Chondrocyte (in vitro differentiated cells): ENCODE results near the gene PCDHB2. TPM values are rescaled to one million over a fixed set of nuclear protein-coding genes. Genes with fewer than 3 reads are reported as not detected.
A peak's percentile ranks its signal among the peaks of the same experiment; 100 is the strongest.
"Not testable (repeated sequence)": the region's sequence is repeated elsewhere in the genome, so short reads cannot be mapped to it uniquely, and the experiment has no call there.

Experiments used
- DNase-seq: peaks from one replicate; pipeline ENCODE4 v3.0.0; 2021; ENCODE audit warnings: mixed read lengths, low spot score
- H3K27ac Mint-ChIP-seq: one replicate; pipeline ENCODE4 v1.8.0; 2021; ENCODE audit warnings: mild to moderate bottlenecking, moderate library complexity, mixed read lengths; ENCODE audit not compliant: unreplicated experiment
- H3K27me3 Mint-ChIP-seq: 2 replicates; pipeline ENCODE4 v1.8.0; 2021; ENCODE audit warnings: low read depth, mixed read lengths
- H3K36me3 Mint-ChIP-seq: 2 replicates; pipeline ENCODE4 v1.8.0; 2021; ENCODE audit warnings: low read depth, mixed read lengths
- H3K4me1 Mint-ChIP-seq: 2 replicates; pipeline ENCODE4 v1.8.0; 2021; ENCODE audit warnings: low read depth, mild to moderate bottlenecking, mixed read lengths
- H3K4me3 Mint-ChIP-seq: one replicate; pipeline ENCODE4 v1.8.0; 2021; ENCODE audit warnings: mild to moderate bottlenecking, moderate library complexity, mixed read lengths; ENCODE audit not compliant: unreplicated experiment
- H3K9me3 Mint-ChIP-seq: 2 replicates; pipeline ENCODE4 v1.8.0; 2021; ENCODE audit warnings: low read depth, mixed read lengths
- total RNA-seq: library from RNA; stranded (reverse); gene quantifications from 3 replicates; pipeline ENCODE4 v1.2.1, GENCODE V29; 2021
- TF ChIP-seq, protein P1 (sequence below): fragments of 200-600 bp; sonication (generic); IDR thresholded peaks from 2 replicates; pipeline ENCODE4 v1.5.0; 2021; ENCODE audit warnings: antibody characterized with exemption, mild to moderate bottlenecking, moderate library complexity

Gene PCDHB2
- total RNA-seq, 1 donor from 2014 or later, result 60.5 TPM

GRCh38 chr5:141084487-141084989 is 9.9 kb upstream of the PCDHB2 start:
- peak overlapping the region; percentile 85 for H3K27ac Mint-ChIP-seq
- TF ChIP-seq, protein P1, sequence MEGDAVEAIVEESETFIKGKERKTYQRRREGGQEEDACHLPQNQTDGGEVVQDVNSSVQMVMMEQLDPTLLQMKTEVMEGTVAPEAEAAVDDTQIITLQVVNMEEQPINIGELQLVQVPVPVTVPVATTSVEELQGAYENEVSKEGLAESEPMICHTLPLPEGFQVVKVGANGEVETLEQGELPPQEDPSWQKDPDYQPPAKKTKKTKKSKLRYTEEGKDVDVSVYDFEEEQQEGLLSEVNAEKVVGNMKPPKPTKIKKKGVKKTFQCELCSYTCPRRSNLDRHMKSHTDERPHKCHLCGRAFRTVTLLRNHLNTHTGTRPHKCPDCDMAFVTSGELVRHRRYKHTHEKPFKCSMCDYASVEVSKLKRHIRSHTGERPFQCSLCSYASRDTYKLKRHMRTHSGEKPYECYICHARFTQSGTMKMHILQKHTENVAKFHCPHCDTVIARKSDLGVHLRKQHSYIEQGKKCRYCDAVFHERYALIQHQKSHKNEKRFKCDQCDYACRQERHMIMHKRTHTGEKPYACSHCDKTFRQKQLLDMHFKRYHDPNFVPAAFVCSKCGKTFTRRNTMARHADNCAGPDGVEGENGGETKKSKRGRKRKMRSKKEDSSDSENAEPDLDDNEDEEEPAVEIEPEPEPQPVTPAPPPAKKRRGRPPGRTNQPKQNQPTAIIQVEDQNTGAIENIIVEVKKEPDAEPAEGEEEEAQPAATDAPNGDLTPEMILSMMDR, result peak; percentile 65
- DNase-seq, result no peak

GRCh38 chr5:141095263-141095641 is 837 bp downstream of the PCDHB2 start:
- peaks cover 27% of the 10 kb centered on the region for H3K36me3 Mint-ChIP-seq
- TF ChIP-seq, protein P1, result no peak

More at GRCh38 chr5:141084487-141084989, 9.9 kb upstream of the PCDHB2 start:
- peaks cover 7% of the 10 kb centered on the region for H3K9me3 Mint-ChIP-seq
- H3K4me1 Mint-ChIP-seq, result peaks cover 3% of the 10 kb centered on the region
- peaks cover 8% of the 10 kb centered on the region for H3K27me3 Mint-ChIP-seq
- peak overlapping the region; percentile 82 for H3K4me3 Mint-ChIP-seq
- peaks cover 4% of the 10 kb centered on the region for H3K36me3 Mint-ChIP-seq

DNA sequence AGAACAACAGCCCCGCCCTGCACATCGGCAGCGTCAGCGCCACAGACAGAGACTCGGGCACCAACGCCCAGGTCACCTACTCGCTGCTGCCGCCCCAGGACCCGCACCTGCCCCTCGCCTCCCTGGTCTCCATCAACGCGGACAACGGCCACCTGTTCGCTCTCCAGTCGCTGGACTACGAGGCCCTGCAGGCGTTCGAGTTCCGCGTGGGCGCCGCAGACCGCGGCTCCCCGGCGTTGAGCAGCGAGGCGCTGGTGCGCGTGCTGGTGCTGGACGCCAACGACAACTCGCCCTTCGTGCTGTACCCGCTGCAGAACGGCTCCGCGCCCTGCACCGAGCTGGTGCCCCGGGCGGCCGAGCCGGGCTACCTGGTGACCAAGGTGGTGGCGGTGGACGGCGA is 1.8 kb downstream of the PCDHB2 start:
- Mint-ChIP-seq H3K4me1 (peaks cover 11% of the 10 kb centered on the region), H3K36me3 (peaks cover 37% of the 10 kb centered on the region), H3K9me3 (peaks cover 36% of the 10 kb centered on the region)
- H3K27me3 Mint-ChIP-seq, H3K4me3 Mint-ChIP-seq, DNase-seq, H3K27ac Mint-ChIP-seq: not testable (repeated sequence)

More at GRCh38 chr5:141095263-141095641, 837 bp downstream of the PCDHB2 start:
- H3K27ac Mint-ChIP-seq, result peak overlapping the region; percentile 97
- H3K27me3 Mint-ChIP-seq, result peaks cover 2% of the 10 kb centered on the region
- H3K4me1 Mint-ChIP-seq, result peaks cover 11% of the 10 kb centered on the region
- no peak for DNase-seq
- H3K9me3 Mint-ChIP-seq, result peaks cover 26% of the 10 kb centered on the region
- peak overlapping the region; percentile 86 for H3K4me3 Mint-ChIP-seq

GRCh38 chr5:141096586-141096985 is 2.2 kb downstream of the PCDHB2 start:
- Mint-ChIP-seq H3K4me1 (peaks cover 11% of the 10 kb centered on the region), H3K36me3 (peaks cover 41% of the 10 kb centered on the region), H3K9me3 (peaks cover 40% of the 10 kb centered on the region)
- not testable (repeated sequence) for H3K4me3 Mint-ChIP-seq, H3K27me3 Mint-ChIP-seq, H3K27ac Mint-ChIP-seq, DNase-seq

GRCh38 chr5:141100243-141100805 is 5.9 kb downstream of the PCDHB2 start, which contains the start of gene PCDHB3:
TSS of gene PCDHB3 (plus strand) at chr5:141100473. CDS start at chr5:141100650, 177 bp downstream.
- DNase-seq, result no peak
- H3K4me3 Mint-ChIP-seq, result no peak within 1 kb of the TSS
- TF ChIP-seq, protein P1, result no peak
- no peak within 1 kb of the TSS for H3K27ac Mint-ChIP-seq
- peaks cover 52% of the 10 kb centered on the region for H3K36me3 Mint-ChIP-seq
- peaks cover 3% of the 10 kb centered on the region for H3K4me1 Mint-ChIP-seq
- no peaks in the 10 kb centered on the region for H3K27me3 Mint-ChIP-seq
- H3K9me3 Mint-ChIP-seq, result peaks cover 47% of the 10 kb centered on the region

DNA sequence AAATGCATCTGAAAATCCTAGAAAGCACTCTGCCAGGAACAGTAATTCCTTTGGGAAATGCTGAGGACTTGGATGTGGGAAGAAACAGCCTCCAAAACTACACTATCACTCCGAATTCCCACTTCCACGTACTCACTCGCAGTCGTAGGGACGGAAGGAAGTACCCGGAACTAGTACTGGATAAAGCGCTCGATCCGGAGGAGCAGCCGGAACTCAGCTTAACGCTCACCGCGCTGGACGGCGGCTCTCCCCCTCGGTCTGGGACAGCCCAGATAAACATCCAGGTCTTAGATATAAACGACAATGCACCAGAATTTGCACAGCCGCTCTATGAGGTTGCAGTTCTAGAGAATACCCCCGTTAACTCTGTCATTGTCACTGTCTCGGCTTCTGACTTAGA is 6.6 kb downstream of the PCDHB2 start:
- no peak for DNase-seq

DNA sequence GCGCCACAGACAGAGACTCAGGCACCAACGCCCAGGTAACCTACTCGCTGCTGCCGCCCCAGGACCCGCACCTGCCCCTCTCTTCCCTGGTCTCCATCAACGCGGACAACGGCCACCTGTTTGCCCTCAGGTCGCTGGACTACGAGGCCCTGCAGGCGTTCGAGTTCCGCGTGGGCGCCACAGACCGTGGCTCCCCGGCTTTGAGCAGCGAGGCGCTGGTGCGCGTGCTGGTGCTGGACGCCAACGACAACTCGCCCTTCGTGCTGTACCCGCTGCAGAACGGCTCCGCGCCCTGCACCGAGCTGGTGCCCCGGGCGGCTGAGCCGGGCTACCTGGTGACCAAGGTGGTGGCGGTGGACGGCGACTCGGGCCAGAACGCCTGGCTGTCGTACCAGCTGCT is 7.7 kb downstream of the PCDHB2 start:
- Mint-ChIP-seq H3K36me3 (peaks cover 50% of the 10 kb centered on the region), H3K9me3 (peaks cover 54% of the 10 kb centered on the region)
- not testable (repeated sequence) for H3K4me1 Mint-ChIP-seq

More for the DNA sequence above, 6.6 kb downstream of the PCDHB2 start:
- Mint-ChIP-seq H3K27ac (no peak overlapping the region), H3K27me3 (no peaks in the 10 kb centered on the region), H3K9me3 (peaks cover 48% of the 10 kb centered on the region), H3K36me3 (peaks cover 50% of the 10 kb centered on the region), H3K4me3 (no peak overlapping the region), H3K4me1 (no peaks in the 10 kb centered on the region)
- TF ChIP-seq, protein P1, result no peak

GRCh38 chr5:141102471-141102870 is 8.1 kb downstream of the PCDHB2 start:
- not testable (repeated sequence) for H3K4me3 Mint-ChIP-seq, H3K4me1 Mint-ChIP-seq, H3K27me3 Mint-ChIP-seq, DNase-seq, H3K27ac Mint-ChIP-seq
- Mint-ChIP-seq H3K36me3 (peaks cover 50% of the 10 kb centered on the region), H3K9me3 (peaks cover 54% of the 10 kb centered on the region)

More for the DNA sequence above, 7.7 kb downstream of the PCDHB2 start:
- not testable (repeated sequence) for H3K27me3 Mint-ChIP-seq, H3K4me3 Mint-ChIP-seq, DNase-seq, H3K27ac Mint-ChIP-seq
